Measurements from ENCODE around the gene MTCH2.
A peak's percentile ranks its signal among the peaks of the same experiment; 100 is the strongest.
"Not testable (repeated sequence)": the region's sequence is repeated elsewhere in the genome, so short reads cannot be mapped to it uniquely, and the experiment has no call there.

Gene MTCH2

GRCh38 chr11:47642099-47642855, at the start of gene MTCH2:
Gene MTCH2, minus strand, starts transcription at chr11:47642559. Its CDS starts 94 bp downstream, at chr11:47642465.
- DNase-seq = peak; percentile 94 to 97 (median 94)

- no peak for DNase-seq
These were observed 49.6 kb upstream of the MTCH2 start for GRCh38 chr11:47691979-47692378.

GRCh38 chr11:47689480-47689879, 47.1 kb upstream of the MTCH2 start:
- DNase-seq = no peak

- no peak for DNase-seq
These were observed 46.6 kb upstream of the MTCH2 start for GRCh38 chr11:47688991-47689390.

- no peak for DNase-seq
These were observed 45.8 kb upstream of the MTCH2 start for GRCh38 chr11:47688111-47688510.

GRCh38 chr11:47686704-47687103, 44.3 kb upstream of the MTCH2 start:
- not testable (repeated sequence) for DNase-seq

- no peak for DNase-seq
These were observed 43.8 kb upstream of the MTCH2 start for GRCh38 chr11:47686151-47686550.

GRCh38 chr11:47675851-47676250, 33.5 kb upstream of the MTCH2 start:
- no peak for DNase-seq

GRCh38 chr11:47672283-47672730, 29.9 kb upstream of the MTCH2 start:
- no peak for DNase-seq

- DNase-seq = no peak
These were observed 27.5 kb upstream of the MTCH2 start for GRCh38 chr11:47669856-47670255.

GRCh38 chr11:47668665-47669064, 26.3 kb upstream of the MTCH2 start:
- DNase-seq = no peak

- no peak for DNase-seq
These were observed 25.2 kb upstream of the MTCH2 start for GRCh38 chr11:47667555-47667954.

- no peak for DNase-seq
These were observed 24.8 kb upstream of the MTCH2 start for GRCh38 chr11:47667135-47667534.

GRCh38 chr11:47664936-47665335, 22.6 kb upstream of the MTCH2 start:
- DNase-seq = not testable (repeated sequence)

GRCh38 chr11:47661245-47661644, 18.9 kb upstream of the MTCH2 start:
- no peak for DNase-seq

GRCh38 chr11:47659276-47659675, 16.9 kb upstream of the MTCH2 start:
- no peak for DNase-seq

- no peak for DNase-seq
These were observed 14.0 kb upstream of the MTCH2 start for GRCh38 chr11:47656260-47656885.

GRCh38 chr11:47651818-47652469, 9.6 kb upstream of the MTCH2 start:
- DNase-seq = no peak

- DNase-seq = no peak
These were observed 6.9 kb upstream of the MTCH2 start for GRCh38 chr11:47649276-47649675.

GRCh38 chr11:47646019-47646418, 3.7 kb upstream of the MTCH2 start:
- no peak for DNase-seq

- DNase-seq = no peak
These were observed 3.1 kb upstream of the MTCH2 start for GRCh38 chr11:47645500-47645899.

GRCh38 chr11:47641600-47642098, 710 bp downstream of the MTCH2 start:
- no peak for DNase-seq

GRCh38 chr11:47640506-47640905, 1.9 kb downstream of the MTCH2 start:
- DNase-seq = not testable (repeated sequence)

- not testable (repeated sequence) for DNase-seq
These were observed 6.0 kb downstream of the MTCH2 start for GRCh38 chr11:47636331-47636730.
